Measurements from ENCODE around the gene TRIM37. TPM values are rescaled to one million over a fixed set of nuclear protein-coding genes. Genes with fewer than 3 reads are reported as not detected.
"Not testable (repeated sequence)": the region's sequence is repeated elsewhere in the genome, so short reads cannot be mapped to it uniquely, and the experiment has no call there.

The TRIM37 gene
- total RNA-seq, 1 donor from 2014 or later, result 24.8 TPM

DNA sequence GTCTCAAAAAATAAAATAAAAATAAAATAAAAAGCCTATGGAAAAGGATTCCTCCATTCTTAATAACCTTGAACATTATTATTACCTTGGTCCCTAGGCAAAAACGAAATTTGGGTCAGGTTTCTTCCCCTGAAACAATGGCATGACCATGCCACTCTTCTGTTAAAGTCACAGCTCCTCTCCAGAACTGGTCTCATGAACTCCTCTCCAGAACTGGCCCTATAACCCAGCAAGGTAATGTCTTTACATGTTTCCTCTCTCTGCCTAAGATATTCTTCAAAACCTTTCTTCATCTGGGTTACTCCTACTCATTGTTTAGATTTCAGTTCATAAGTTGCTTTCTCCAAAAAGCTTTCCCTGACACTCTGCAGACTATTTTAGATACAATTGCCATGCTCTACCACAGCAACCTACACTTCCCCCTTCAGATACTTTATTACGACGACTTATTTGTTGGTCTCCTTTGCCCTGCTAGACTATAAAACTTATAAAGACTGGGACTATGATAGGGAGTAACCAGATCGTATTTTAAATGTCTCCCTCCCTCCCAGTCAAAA is 13.5 kb downstream of the TRIM37 start:
- Mint-ChIP-seq H3K36me3 (ENCODE audit: low read depth, unreplicated experiment) (no peaks in the 10 kb centered on the region), H3K27me3 (ENCODE audit: unreplicated experiment) (no peaks in the 10 kb centered on the region), H3K4me3 (ENCODE audit: unreplicated experiment) (no peak overlapping the region), H3K27ac (ENCODE audit: unreplicated experiment) (no peak overlapping the region), H3K4me1 (ENCODE audit: unreplicated experiment) (no peaks in the 10 kb centered on the region), H3K9me3 (ENCODE audit: unreplicated experiment) (no peaks in the 10 kb centered on the region)
- TF ChIP-seq, protein P1, sequence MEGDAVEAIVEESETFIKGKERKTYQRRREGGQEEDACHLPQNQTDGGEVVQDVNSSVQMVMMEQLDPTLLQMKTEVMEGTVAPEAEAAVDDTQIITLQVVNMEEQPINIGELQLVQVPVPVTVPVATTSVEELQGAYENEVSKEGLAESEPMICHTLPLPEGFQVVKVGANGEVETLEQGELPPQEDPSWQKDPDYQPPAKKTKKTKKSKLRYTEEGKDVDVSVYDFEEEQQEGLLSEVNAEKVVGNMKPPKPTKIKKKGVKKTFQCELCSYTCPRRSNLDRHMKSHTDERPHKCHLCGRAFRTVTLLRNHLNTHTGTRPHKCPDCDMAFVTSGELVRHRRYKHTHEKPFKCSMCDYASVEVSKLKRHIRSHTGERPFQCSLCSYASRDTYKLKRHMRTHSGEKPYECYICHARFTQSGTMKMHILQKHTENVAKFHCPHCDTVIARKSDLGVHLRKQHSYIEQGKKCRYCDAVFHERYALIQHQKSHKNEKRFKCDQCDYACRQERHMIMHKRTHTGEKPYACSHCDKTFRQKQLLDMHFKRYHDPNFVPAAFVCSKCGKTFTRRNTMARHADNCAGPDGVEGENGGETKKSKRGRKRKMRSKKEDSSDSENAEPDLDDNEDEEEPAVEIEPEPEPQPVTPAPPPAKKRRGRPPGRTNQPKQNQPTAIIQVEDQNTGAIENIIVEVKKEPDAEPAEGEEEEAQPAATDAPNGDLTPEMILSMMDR (IDR thresholded peaks at IDR 0.05; ENCODE audit: unreplicated experiment), result no peak
- DNase-seq (ENCODE audit: low spot score), result no peak

DNA sequence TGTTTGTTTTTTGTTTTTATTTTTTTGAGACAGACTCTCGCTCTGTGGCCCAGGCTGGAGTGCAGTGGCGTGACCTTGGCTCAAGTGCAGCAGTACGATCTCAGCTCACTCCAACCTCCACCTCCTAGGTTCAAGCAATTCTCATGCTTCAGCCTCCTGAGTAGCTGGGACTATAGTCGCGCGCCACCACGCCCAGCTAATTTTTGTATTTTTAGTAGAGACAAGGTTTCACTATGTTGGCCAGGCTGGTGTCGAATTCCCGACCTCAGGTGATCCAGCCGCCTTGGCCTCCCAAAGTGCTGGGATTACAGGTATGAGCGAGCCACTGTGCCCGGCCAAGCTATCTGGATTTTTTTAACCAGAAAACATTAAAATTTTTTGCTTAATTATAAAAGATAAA is 16.1 kb downstream of the TRIM37 start:
- DNase-seq (ENCODE audit: low spot score); H3K27me3 Mint-ChIP-seq (ENCODE audit: unreplicated experiment); H3K4me3 Mint-ChIP-seq (ENCODE audit: unreplicated experiment); H3K36me3 Mint-ChIP-seq (ENCODE audit: low read depth, unreplicated experiment); H3K4me1 Mint-ChIP-seq (ENCODE audit: unreplicated experiment); H3K27ac Mint-ChIP-seq (ENCODE audit: unreplicated experiment); H3K9me3 Mint-ChIP-seq (ENCODE audit: unreplicated experiment): not testable (repeated sequence)

DNA sequence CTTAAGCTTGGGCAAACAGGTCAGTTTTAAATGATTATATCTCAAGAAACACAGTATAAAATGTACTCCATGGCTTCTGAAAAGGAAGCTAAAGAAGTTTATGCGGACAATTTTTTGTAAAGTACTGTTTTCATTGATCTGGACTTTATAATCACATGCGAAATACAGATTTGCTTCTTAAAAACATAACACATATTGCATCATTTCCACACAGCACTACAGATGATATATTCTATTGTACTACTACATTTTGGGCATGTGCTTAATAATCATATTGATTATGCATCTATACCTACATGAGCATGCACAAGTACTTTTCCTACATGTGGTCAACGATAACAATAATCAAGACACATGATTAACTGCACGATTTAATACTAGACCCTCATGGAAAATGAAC is 22.5 kb downstream of the TRIM37 start:
- H3K4me1 Mint-ChIP-seq (ENCODE audit: unreplicated experiment), result no peaks in the 10 kb centered on the region
- no peaks in the 10 kb centered on the region for H3K27me3 Mint-ChIP-seq (ENCODE audit: unreplicated experiment)
- peaks cover 4% of the 10 kb centered on the region for H3K36me3 Mint-ChIP-seq (ENCODE audit: low read depth, unreplicated experiment)
- H3K4me3 Mint-ChIP-seq (ENCODE audit: unreplicated experiment), result no peak overlapping the region
- DNase-seq (ENCODE audit: low spot score), result no peak
- H3K9me3 Mint-ChIP-seq (ENCODE audit: unreplicated experiment), result no peaks in the 10 kb centered on the region
- TF ChIP-seq, protein P1 (IDR thresholded peaks at IDR 0.05; ENCODE audit: unreplicated experiment), result no peak
- no peak overlapping the region for H3K27ac Mint-ChIP-seq (ENCODE audit: unreplicated experiment)

DNA sequence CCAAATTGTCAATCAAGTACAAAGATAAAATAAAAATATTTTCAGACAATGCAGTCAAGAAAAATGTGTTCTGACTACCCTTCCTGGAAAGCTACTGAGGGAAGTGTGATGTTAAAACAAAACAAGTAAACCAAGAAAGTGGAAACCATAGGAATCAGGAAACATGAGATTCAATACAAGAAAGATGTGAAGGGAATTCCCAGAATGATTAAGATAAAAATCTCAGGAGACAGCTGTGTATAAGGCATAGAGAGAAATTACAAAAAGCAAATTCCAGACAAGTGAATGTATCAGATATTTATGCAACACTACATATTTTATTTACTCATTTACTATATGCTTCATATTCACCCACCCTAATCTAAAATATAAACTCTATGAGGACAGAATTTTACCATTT is 32.2 kb downstream of the TRIM37 start:
- Mint-ChIP-seq H3K4me1 (ENCODE audit: unreplicated experiment) (no peaks in the 10 kb centered on the region), H3K4me3 (ENCODE audit: unreplicated experiment) (no peak overlapping the region), H3K36me3 (ENCODE audit: low read depth, unreplicated experiment) (peaks cover 9% of the 10 kb centered on the region), H3K27ac (ENCODE audit: unreplicated experiment) (peak overlapping the region; percentile 6), H3K27me3 (ENCODE audit: unreplicated experiment) (no peaks in the 10 kb centered on the region), H3K9me3 (ENCODE audit: unreplicated experiment) (no peaks in the 10 kb centered on the region)
- no peak for DNase-seq (ENCODE audit: low spot score)
- TF ChIP-seq, protein P1 (IDR thresholded peaks at IDR 0.05; ENCODE audit: unreplicated experiment), result no peak

DNA sequence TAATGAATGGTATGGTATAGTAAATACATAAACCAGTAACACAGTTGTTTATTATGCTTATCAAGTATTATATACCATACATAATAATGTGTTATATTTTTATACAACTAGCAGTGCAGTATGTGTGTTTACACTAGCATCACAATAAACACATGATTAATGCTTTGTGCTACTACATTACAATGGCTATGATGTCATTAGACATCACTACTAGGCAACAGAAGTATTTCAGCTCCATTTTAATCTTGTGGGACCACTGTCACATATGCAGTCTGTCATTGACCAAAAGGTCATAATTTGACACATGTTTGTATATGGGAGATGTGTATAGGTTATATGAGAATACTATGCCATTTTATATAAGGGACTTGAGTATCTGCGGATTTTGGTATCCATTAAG is 32.7 kb downstream of the TRIM37 start:
- Mint-ChIP-seq H3K36me3 (ENCODE audit: low read depth, unreplicated experiment) (peaks cover 9% of the 10 kb centered on the region), H3K4me3 (ENCODE audit: unreplicated experiment) (no peak overlapping the region), H3K4me1 (ENCODE audit: unreplicated experiment) (no peaks in the 10 kb centered on the region)

More for the DNA sequence above, 32.7 kb downstream of the TRIM37 start:
- TF ChIP-seq, protein P1 (IDR thresholded peaks at IDR 0.05; ENCODE audit: unreplicated experiment), result no peak
- no peaks in the 10 kb centered on the region for H3K9me3 Mint-ChIP-seq (ENCODE audit: unreplicated experiment)
- H3K27me3 Mint-ChIP-seq (ENCODE audit: unreplicated experiment), result no peaks in the 10 kb centered on the region
- DNase-seq (ENCODE audit: low spot score), result no peak
- no peak overlapping the region for H3K27ac Mint-ChIP-seq (ENCODE audit: unreplicated experiment)
